ENCODE measurements around the gene PRICKLE1. TPM values are rescaled to one million over a fixed set of nuclear protein-coding genes. Genes with fewer than 3 reads are reported as not detected.

Gene PRICKLE1
- total RNA-seq, 2 experiments from 2014 or later, result 0.45 to 0.89 TPM

- DNase-seq (no peak), ATAC-seq (ENCODE audit: low read depth) (no peak)
- POLR2A ChIA-PET, result no interaction called here
- H3K4me3 Mint-ChIP-seq, result no peak overlapping the region
- peaks cover 3% of the 10 kb centered on the region for H3K9me3 Mint-ChIP-seq
- H3K4me1 Mint-ChIP-seq, result no peaks in the 10 kb centered on the region
- peaks cover 1% of the 10 kb centered on the region for H3K27me3 Mint-ChIP-seq
- H3K36me3 Mint-ChIP-seq, result no peaks in the 10 kb centered on the region
- no peak overlapping the region for H3K27ac Mint-ChIP-seq
Observed at GRCh38 chr12:42608196-42608825, 18.8 kb upstream of the PRICKLE1 start.

GRCh38 chr12:42607584-42608058 lies 18.1 kb upstream of the PRICKLE1 start:
- Mint-ChIP-seq H3K4me3 (no peak overlapping the region), H3K4me1 (no peaks in the 10 kb centered on the region), H3K27ac (no peak overlapping the region), H3K27me3 (no peaks in the 10 kb centered on the region), H3K9me3 (peaks cover 3% of the 10 kb centered on the region), H3K36me3 (no peaks in the 10 kb centered on the region)
- no peak for ATAC-seq (ENCODE audit: low read depth)
- no peak for DNase-seq
- POLR2A ChIA-PET, result no interaction called here

GRCh38 chr12:42606471-42606870 lies 16.9 kb upstream of the PRICKLE1 start:
- POLR2A ChIA-PET, result no interaction called here
- H3K4me1 Mint-ChIP-seq, result no peaks in the 10 kb centered on the region
- no peaks in the 10 kb centered on the region for H3K27me3 Mint-ChIP-seq
- H3K36me3 Mint-ChIP-seq, result no peaks in the 10 kb centered on the region
- H3K9me3 Mint-ChIP-seq, result peaks cover under 1% of the 10 kb centered on the region
- DNase-seq (no peak), ATAC-seq (ENCODE audit: low read depth) (no peak)
- H3K4me3 Mint-ChIP-seq, result no peak overlapping the region
- no peak overlapping the region for H3K27ac Mint-ChIP-seq

GRCh38 chr12:42605685-42606084 lies 16.1 kb upstream of the PRICKLE1 start:
- DNase-seq (no peak), ATAC-seq (ENCODE audit: low read depth) (no peak)
- Mint-ChIP-seq H3K27me3 (peaks cover 2% of the 10 kb centered on the region), H3K27ac (no peak overlapping the region), H3K4me1 (no peaks in the 10 kb centered on the region), H3K9me3 (no peaks in the 10 kb centered on the region), H3K36me3 (no peaks in the 10 kb centered on the region), H3K4me3 (no peak overlapping the region)
- POLR2A ChIA-PET, result no interaction called here

GRCh38 chr12:42603246-42603990 lies 13.9 kb upstream of the PRICKLE1 start:
- Mint-ChIP-seq H3K4me1 (no peaks in the 10 kb centered on the region), H3K4me3 (no peak overlapping the region), H3K27me3 (peaks cover 7% of the 10 kb centered on the region), H3K27ac (no peak overlapping the region), H3K36me3 (no peaks in the 10 kb centered on the region), H3K9me3 (no peaks in the 10 kb centered on the region)
- POLR2A ChIA-PET, result no interaction called here
- ATAC-seq (ENCODE audit: low read depth) (no peak), DNase-seq (no peak)

- ATAC-seq (ENCODE audit: low read depth) (no peak), DNase-seq (no peak)
- POLR2A ChIA-PET, result no interaction called here
- H3K27me3 Mint-ChIP-seq, result peaks cover 46% of the 10 kb centered on the region
- peaks cover 8% of the 10 kb centered on the region for H3K4me1 Mint-ChIP-seq
- H3K9me3 Mint-ChIP-seq, result no peaks in the 10 kb centered on the region
- no peak overlapping the region for H3K4me3 Mint-ChIP-seq
- H3K27ac Mint-ChIP-seq, result no peak overlapping the region
- H3K36me3 Mint-ChIP-seq, result no peaks in the 10 kb centered on the region
Observed at GRCh38 chr12:42593874-42594273, 4.3 kb upstream of the PRICKLE1 start.

- Mint-ChIP-seq H3K27me3 (peaks cover 69% of the 10 kb centered on the region), H3K36me3 (no peaks in the 10 kb centered on the region), H3K4me1 (peaks cover 12% of the 10 kb centered on the region), H3K9me3 (no peaks in the 10 kb centered on the region), H3K4me3 (peak overlapping the region; percentile 62), H3K27ac (no peak overlapping the region)
- ATAC-seq (ENCODE audit: low read depth) (no peak), DNase-seq (no peak)
- POLR2A ChIA-PET, result no interaction called here
Observed at GRCh38 chr12:42590330-42590934, 886 bp upstream of the PRICKLE1 start.

GRCh38 chr12:42588524-42589464 lies 752 bp downstream of the PRICKLE1 start:
- Mint-ChIP-seq H3K4me3 (peak overlapping the region; percentile 45), H3K27ac (no peak overlapping the region), H3K4me1 (peaks cover 12% of the 10 kb centered on the region), H3K27me3 (peaks cover 76% of the 10 kb centered on the region), H3K36me3 (no peaks in the 10 kb centered on the region), H3K9me3 (no peaks in the 10 kb centered on the region)
- peak; percentile 32 for DNase-seq
- peak; percentile 34 for ATAC-seq (ENCODE audit: low read depth)
- POLR2A ChIA-PET, result no interaction called here

- Mint-ChIP-seq H3K27ac (no peak overlapping the region), H3K36me3 (no peaks in the 10 kb centered on the region), H3K4me1 (peaks cover 12% of the 10 kb centered on the region), H3K27me3 (peaks cover 83% of the 10 kb centered on the region), H3K4me3 (no peak overlapping the region), H3K9me3 (no peaks in the 10 kb centered on the region)
- DNase-seq (no peak), ATAC-seq (ENCODE audit: low read depth) (no peak)
- POLR2A ChIA-PET, result no interaction called here
Observed at GRCh38 chr12:42587601-42588523, 1.7 kb downstream of the PRICKLE1 start.

- Mint-ChIP-seq H3K4me1 (peaks cover 12% of the 10 kb centered on the region), H3K4me3 (no peak overlapping the region), H3K27ac (no peak overlapping the region), H3K9me3 (no peaks in the 10 kb centered on the region), H3K36me3 (no peaks in the 10 kb centered on the region), H3K27me3 (peaks cover 79% of the 10 kb centered on the region)
- ATAC-seq (ENCODE audit: low read depth) (no peak), DNase-seq (no peak)
- POLR2A ChIA-PET, result no interaction called here
Observed at GRCh38 chr12:42586268-42586667, 3.3 kb downstream of the PRICKLE1 start.

GRCh38 chr12:42585841-42586216 lies 3.7 kb downstream of the PRICKLE1 start:
- no peak overlapping the region for H3K4me3 Mint-ChIP-seq
- DNase-seq, result no peak
- H3K27me3 Mint-ChIP-seq, result peaks cover 75% of the 10 kb centered on the region
- H3K36me3 Mint-ChIP-seq, result no peaks in the 10 kb centered on the region
- ATAC-seq (ENCODE audit: low read depth), result no peak
- POLR2A ChIA-PET, result no interaction called here
- peaks cover 12% of the 10 kb centered on the region for H3K4me1 Mint-ChIP-seq
- no peak overlapping the region for H3K27ac Mint-ChIP-seq
- no peaks in the 10 kb centered on the region for H3K9me3 Mint-ChIP-seq

- Mint-ChIP-seq H3K4me3 (no peak overlapping the region), H3K36me3 (no peaks in the 10 kb centered on the region), H3K27ac (no peak overlapping the region), H3K27me3 (peaks cover 73% of the 10 kb centered on the region), H3K4me1 (peaks cover 8% of the 10 kb centered on the region), H3K9me3 (no peaks in the 10 kb centered on the region)
- no peak for DNase-seq
- ATAC-seq (ENCODE audit: low read depth), result no peak
- POLR2A ChIA-PET, result no interaction called here
Observed at GRCh38 chr12:42585154-42585840, 4.2 kb downstream of the PRICKLE1 start.
